GM11168 (cell line): ENCODE results near the gene ZNF318.

Source experiments
- in situ Hi-C: fragments of 300-500 bp; cut with MboI; formaldehyde crosslinking; loops from one replicate; pipeline ENCODE4 v1.12.0; 2022; ENCODE audit warnings: low sequenced_read_pairs; ENCODE audit not compliant: unreplicated experiment

The ZNF318 gene

GRCh38 chr6:43287717-43288679, 81.4 kb downstream of the ZNF318 start:
- in situ Hi-C loops: no loop called here

- in situ Hi-C loops: no loop called here
These were observed 82.3 kb downstream of the ZNF318 start for GRCh38 chr6:43286980-43287716.

- in situ Hi-C loops: no loop called here
These were observed 82.9 kb downstream of the ZNF318 start for GRCh38 chr6:43286456-43286979.
